AG09319 (cell line): ENCODE data around the gene ATXN7L3.
A peak's percentile ranks its signal among the peaks of the same experiment; 100 is the strongest.

Experiments
- DNase-seq: peaks from one replicate; pipeline ENCODE4 v3.0.0-alpha.2; 2010; ENCODE audit warnings: low read depth; ENCODE audit errors: extremely low read depth
- TF ChIP-seq, protein P1 (sequence below): IDR thresholded peaks from 2 replicates; pipeline ENCODE4 v1.5.1; 2011; ENCODE audit warnings: low read depth, mild to moderate bottlenecking, inconsistent platforms, low read length, moderate library complexity

The ATXN7L3 gene

GRCh38 chr17:44221084-44221861, 21.6 kb upstream of the ATXN7L3 start:
- no peak for DNase-seq
- TF ChIP-seq, protein P1, sequence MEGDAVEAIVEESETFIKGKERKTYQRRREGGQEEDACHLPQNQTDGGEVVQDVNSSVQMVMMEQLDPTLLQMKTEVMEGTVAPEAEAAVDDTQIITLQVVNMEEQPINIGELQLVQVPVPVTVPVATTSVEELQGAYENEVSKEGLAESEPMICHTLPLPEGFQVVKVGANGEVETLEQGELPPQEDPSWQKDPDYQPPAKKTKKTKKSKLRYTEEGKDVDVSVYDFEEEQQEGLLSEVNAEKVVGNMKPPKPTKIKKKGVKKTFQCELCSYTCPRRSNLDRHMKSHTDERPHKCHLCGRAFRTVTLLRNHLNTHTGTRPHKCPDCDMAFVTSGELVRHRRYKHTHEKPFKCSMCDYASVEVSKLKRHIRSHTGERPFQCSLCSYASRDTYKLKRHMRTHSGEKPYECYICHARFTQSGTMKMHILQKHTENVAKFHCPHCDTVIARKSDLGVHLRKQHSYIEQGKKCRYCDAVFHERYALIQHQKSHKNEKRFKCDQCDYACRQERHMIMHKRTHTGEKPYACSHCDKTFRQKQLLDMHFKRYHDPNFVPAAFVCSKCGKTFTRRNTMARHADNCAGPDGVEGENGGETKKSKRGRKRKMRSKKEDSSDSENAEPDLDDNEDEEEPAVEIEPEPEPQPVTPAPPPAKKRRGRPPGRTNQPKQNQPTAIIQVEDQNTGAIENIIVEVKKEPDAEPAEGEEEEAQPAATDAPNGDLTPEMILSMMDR = no peak

- TF ChIP-seq, protein P1 = no peak
- DNase-seq = no peak
These were observed 20.8 kb upstream of the ATXN7L3 start for GRCh38 chr17:44220213-44221083.

DNA sequence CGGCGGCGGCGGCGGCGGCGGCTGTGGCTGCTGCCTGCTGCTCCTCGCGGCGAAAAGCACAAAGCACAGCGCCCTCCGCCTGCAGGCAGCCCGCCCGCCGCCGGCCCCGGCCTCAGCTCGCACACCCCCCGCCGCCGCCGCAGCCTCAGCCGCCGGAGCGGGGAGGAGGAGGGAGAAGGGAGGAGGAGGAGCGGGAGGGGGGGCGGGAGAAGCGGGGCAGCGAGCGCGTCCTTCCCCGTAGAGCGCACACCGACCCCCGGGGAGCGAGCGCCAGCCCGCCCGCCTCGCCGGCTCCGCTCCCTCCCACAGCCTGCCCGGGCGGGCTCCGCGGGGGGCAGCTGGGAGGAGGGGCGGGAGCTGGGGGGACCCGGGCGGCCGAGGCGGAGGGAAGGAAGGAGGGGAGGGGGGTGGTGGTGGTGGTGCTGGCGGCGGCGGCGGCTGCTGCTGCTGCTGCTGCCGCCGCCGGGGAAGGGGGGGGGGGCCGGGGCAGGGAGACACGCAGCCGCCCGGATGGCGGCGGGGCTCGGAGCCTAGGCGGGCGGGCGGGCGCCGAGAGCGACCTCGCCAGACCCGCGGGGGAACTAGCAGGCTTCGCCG, 20.0 kb upstream of the ATXN7L3 start, which contains the start of gene UBTF:
Gene UBTF, minus strand, starts transcription at position 60 of the 597 bp plus-strand sequence. CDS start 1,446 bp downstream, outside the sequence.
- no peak for DNase-seq
- TF ChIP-seq, protein P1 = no peak

- TF ChIP-seq, protein P1 = peak; percentile 8
- no peak for DNase-seq
These were observed 19.5 kb upstream of the ATXN7L3 start for GRCh38 chr17:44219108-44219615.

DNA sequence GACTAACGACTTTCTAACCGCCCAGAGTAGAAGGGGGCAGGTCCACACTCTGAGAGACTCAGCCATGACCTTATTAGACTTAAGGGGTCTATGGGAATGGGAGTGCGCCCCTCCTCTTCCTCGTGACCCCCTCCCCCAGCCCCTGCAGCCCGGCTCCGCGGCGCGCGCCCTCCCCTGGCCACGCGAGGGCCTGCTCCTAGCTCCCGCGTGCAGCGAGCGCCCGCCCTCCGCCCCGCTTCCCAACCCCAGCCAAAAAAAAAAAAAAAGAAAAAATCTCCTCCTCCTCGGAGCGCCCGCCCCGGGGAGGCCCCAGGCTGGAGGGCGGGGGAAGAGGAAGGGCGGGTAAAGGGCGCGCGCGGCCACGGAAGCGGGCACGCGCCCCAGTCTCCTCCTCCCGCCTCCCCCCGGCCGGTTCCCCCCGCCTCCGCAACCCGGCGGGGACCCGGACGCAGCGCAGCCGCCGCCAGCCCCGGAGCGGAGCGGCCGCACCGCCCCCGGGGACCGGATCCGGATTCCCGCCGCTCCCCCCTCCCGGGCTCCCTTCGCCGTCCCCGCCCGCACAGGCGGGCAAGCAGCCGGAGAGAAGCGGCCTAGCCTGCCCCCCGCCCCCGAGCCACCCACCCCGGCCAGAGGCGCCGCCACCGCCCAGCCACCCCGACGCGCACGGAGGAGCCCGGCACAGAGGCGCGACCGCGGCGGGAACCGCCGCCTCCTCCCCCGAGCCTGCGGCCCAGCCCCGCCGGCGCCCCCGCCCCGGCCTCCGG, 18.8 kb upstream of the ATXN7L3 start:
- DNase-seq = peak; percentile 78
- TF ChIP-seq, protein P1 = peak; percentile 44

DNA sequence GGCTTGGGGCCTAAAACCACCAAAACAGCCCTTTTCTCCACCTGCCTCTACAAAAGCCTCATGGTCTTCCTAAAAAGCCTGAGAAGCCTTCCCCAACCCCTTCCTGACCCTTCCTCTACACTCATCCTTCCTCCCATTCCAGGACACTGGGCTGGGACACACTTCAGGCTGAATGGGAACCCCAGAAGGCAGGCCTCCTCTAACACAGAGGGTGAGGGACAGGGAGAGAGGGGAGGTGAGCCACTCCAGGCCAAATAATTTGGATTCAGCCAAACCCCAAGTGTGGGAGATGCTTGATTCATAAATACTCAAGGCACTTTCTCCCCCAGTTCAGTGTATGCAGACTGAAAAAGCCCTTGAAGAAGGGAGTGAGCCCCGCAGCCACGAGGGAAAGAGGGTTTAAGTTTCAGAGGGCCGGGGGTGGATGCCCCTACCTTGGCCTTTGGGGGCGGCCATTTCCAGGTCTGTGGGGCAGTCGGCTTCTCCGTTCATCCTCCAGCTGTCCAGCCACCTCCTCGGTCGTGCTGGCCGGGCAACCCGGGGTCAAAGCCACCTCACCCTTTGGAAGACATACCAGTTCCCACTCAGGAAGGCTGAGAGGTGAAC, 18.2 kb upstream of the ATXN7L3 start:
- TF ChIP-seq, protein P1 = no peak
- no peak for DNase-seq
